MCF 10A (cell line): ENCODE results near the gene DHRS9. TPM values are rescaled to one million over a fixed set of nuclear protein-coding genes. Genes with fewer than 3 reads are reported as not detected.
A peak's percentile ranks its signal among the peaks of the same experiment; 100 is the strongest.

ENCODE experiments used
- BruUV-seq: library from RNA; stranded (reverse); fragments of 400-500 nt; replicated peaks from 2 replicates; lab custom pipeline; 2021; lab: Mats Ljungman, UMichigan
- CTCF ChIA-PET: fragments of 300-600 bp; sonication (Branson Sonifier 250); formaldehyde crosslinking; extraction: SDS; loops from one replicate; lab custom pipeline; 2021; ENCODE audit warnings: antibody characterized with exemption, inconsistent platforms; lab: Yijun Ruan, JAX
- POLR2A ChIA-PET: fragments of 300-600, 350-650 bp; sonication (Branson Sonifier 250); formaldehyde crosslinking; extraction: SDS; loops from one replicate; lab custom pipeline; 2020; ENCODE audit warnings: antibody characterized with exemption, inconsistent platforms; lab: Yijun Ruan, JAX
- DNase-seq: peaks from one replicate; pipeline ENCODE4 v3.0.0-alpha.2; 2018; ENCODE audit not compliant: unreplicated experiment
- H3K27ac Mint-ChIP-seq: one replicate; pipeline ENCODE4 v1.8.0; 2022; ENCODE audit warnings: mild to moderate bottlenecking, low read depth, mixed read lengths; ENCODE audit not compliant: unreplicated experiment
- H3K27me3 Mint-ChIP-seq: one replicate; pipeline ENCODE4 v1.8.0; 2022; ENCODE audit warnings: mixed read lengths; ENCODE audit not compliant: insufficient read depth, unreplicated experiment
- H3K36me3 Mint-ChIP-seq: one replicate; pipeline ENCODE4 v1.8.0; 2022; ENCODE audit warnings: mild to moderate bottlenecking, moderate library complexity, mixed read lengths; ENCODE audit not compliant: insufficient read depth, unreplicated experiment
- H3K4me1 Mint-ChIP-seq: one replicate; pipeline ENCODE4 v1.8.0; 2022; ENCODE audit warnings: mixed read lengths; ENCODE audit not compliant: insufficient read depth, unreplicated experiment
- H3K4me3 Mint-ChIP-seq: one replicate; pipeline ENCODE4 v1.8.0; 2022; ENCODE audit warnings: mild to moderate bottlenecking, moderate library complexity, mixed read lengths; ENCODE audit not compliant: unreplicated experiment
- H3K9me3 Mint-ChIP-seq: one replicate; pipeline ENCODE4 v1.8.0; 2022; ENCODE audit warnings: mixed read lengths; ENCODE audit not compliant: unreplicated experiment
- CTCF ChIP-seq: fragments of 200-600 bp; IDR thresholded peaks from one replicate; pipeline ENCODE4 v1.8.0; 2022; ENCODE audit warnings: antibody characterized with exemption, mild to moderate bottlenecking; ENCODE audit not compliant: unreplicated experiment
- intact Hi-C: fragments of 100-400 bp; cut with micrococcal nuclease; formaldehyde crosslinking; loops from 2 replicates; pipeline ENCODE4 v1.14.1; 2022
- total RNA-seq: library from RNA; stranded (reverse); gene quantifications from 2 replicates; pipeline ENCODE4 v1.2.3, GENCODE V29; 2022

The DHRS9 gene
- total RNA-seq, 1 experiment from 2014 or later, result 0.21 TPM

- CTCF ChIA-PET, result no interaction called here
Observed at GRCh38 chr2:169082995-169083394, 13.6 kb downstream of the DHRS9 start.

GRCh38 chr2:169086893-169087467 lies 17.6 kb downstream of the DHRS9 start:
- Mint-ChIP-seq H3K27me3 (no peaks in the 10 kb centered on the region), H3K4me1 (peaks cover 7% of the 10 kb centered on the region), H3K27ac (no peak overlapping the region), H3K4me3 (no peak overlapping the region), H3K9me3 (no peaks in the 10 kb centered on the region), H3K36me3 (no peaks in the 10 kb centered on the region)
- DNase-seq, result no peak
- no TSS peak for BruUV-seq
- ChIA-PET CTCF (interaction anchor here (0.6 to 0.7 kb wide), 3 partner anchors 11 to 557 kb away, joined by 3 to 5 read pairs (median 4); no protein-coding TSS in a partner anchor), POLR2A (interaction anchor here (0.6 to 2.9 kb wide), 5 partner anchors 15 to 483 kb away, joined by 3 to 9 read pairs (median 3); no protein-coding TSS in a partner anchor)
- no peak for TF ChIP-seq CTCF
- intact Hi-C loops, result no loop called here

More at GRCh38 chr2:169082995-169083394, 13.6 kb downstream of the DHRS9 start:
- no peak overlapping the region for H3K4me3 Mint-ChIP-seq
- H3K4me1 Mint-ChIP-seq, result no peaks in the 10 kb centered on the region
- intact Hi-C loops, result no loop called here
- TF ChIP-seq CTCF, result no peak
- no peak overlapping the region for H3K27ac Mint-ChIP-seq
- no peaks in the 10 kb centered on the region for H3K36me3 Mint-ChIP-seq
- H3K27me3 Mint-ChIP-seq, result no peaks in the 10 kb centered on the region
- no peak for DNase-seq
- BruUV-seq, result no TSS peak
- H3K9me3 Mint-ChIP-seq, result no peaks in the 10 kb centered on the region
- POLR2A ChIA-PET, result no interaction called here

DNA sequence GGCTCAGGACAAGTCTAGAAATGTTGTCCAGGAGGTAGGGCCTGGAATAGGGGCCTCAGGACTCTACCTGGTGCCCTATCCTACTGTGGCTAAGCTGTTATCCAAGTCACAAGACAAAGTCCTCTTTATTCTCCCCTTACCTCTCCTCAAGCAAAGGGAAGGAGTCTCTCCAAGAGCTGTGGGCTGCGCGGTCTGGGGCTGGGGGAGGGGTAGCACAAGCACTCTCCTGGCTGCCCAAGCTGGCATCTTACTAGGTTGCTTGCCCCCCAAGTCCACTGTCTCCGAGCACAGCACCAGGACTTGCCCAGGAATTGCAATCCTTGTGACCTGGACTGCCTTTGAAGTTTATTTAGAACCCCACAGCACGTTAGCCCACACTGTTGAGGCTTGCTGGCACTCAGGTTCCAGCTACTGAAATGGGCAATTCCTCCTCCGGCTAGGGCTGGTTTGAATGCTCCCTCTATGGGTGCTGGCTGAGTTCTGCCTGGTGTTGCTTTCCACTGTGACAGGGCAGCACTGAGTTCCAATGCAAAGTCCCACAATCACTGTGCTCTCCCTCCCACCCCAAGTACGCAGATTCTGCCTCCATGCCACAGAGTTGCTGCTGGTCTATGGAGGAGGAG lies 18.5 kb downstream of the DHRS9 start:
- Mint-ChIP-seq H3K27ac (no peak overlapping the region), H3K4me3 (no peak overlapping the region), H3K4me1 (peaks cover 14% of the 10 kb centered on the region), H3K36me3 (no peaks in the 10 kb centered on the region), H3K27me3 (no peaks in the 10 kb centered on the region), H3K9me3 (no peaks in the 10 kb centered on the region)
- no TSS peak for BruUV-seq
- intact Hi-C loops, result no loop called here
- ChIA-PET CTCF (interaction anchor here (0.6 to 0.7 kb wide), 3 partner anchors 21 to 329 kb away, joined by 3 to 4 read pairs (median 4); no protein-coding TSS in a partner anchor), POLR2A (interaction anchor here (1.5 to 2.9 kb wide), 2 partner anchors 16 to 96 kb away, joined by 4 to 9 read pairs; no protein-coding TSS in a partner anchor)
- TF ChIP-seq CTCF, result no peak
- DNase-seq, result no peak

- H3K4me3 Mint-ChIP-seq, result no peak overlapping the region
- ChIA-PET CTCF (interaction anchor here (0.6 to 1.1 kb wide), 3 partner anchors 20 to 141 kb away, joined by 4 to 7 read pairs (median 7); no protein-coding TSS in a partner anchor), POLR2A (interaction anchor here (0.6 to 1.6 kb wide), 3 partner anchors 10 to 41 kb away, joined by 4 to 5 read pairs (median 4); no protein-coding TSS in a partner anchor)
- peaks cover 27% of the 10 kb centered on the region for H3K4me1 Mint-ChIP-seq
- intact Hi-C loops, result no loop called here
- no peak for DNase-seq
- no peaks in the 10 kb centered on the region for H3K36me3 Mint-ChIP-seq
- no TSS peak for BruUV-seq
- H3K27me3 Mint-ChIP-seq, result no peaks in the 10 kb centered on the region
- peak overlapping the region; percentile 6 for H3K27ac Mint-ChIP-seq
- no peaks in the 10 kb centered on the region for H3K9me3 Mint-ChIP-seq
- TF ChIP-seq CTCF, result no peak
Observed at GRCh38 chr2:169089182-169089581, 19.8 kb downstream of the DHRS9 start.
